GM23338 (cell line): Measurements from ENCODE around the gene HIVEP2.

ENCODE experiments used
- CREB1 ChIP-seq: fragments of 250-450 bp; sonication (Bioruptor Pico); IDR thresholded peaks from 2 replicates; pipeline ENCODE4 v1.5.0; 2020; ENCODE audit warnings: low read depth, mild to moderate bottlenecking, moderate library complexity
- CTCF ChIP-seq, 2 experiments: fragments of 200-600 bp in 1 of 2; sonication (generic) in 1 of 2; conservative IDR thresholded peaks; 2 replicates each; pipeline versions ENCODE4 v1.5.1 to v1.6.1; 2016 to 2017; ENCODE audit warnings: antibody characterized with exemption in 2 of 2, low read depth in 2 of 2, mild to moderate bottlenecking in 2 of 2, moderate library complexity in 1 of 2
- ETS1 ChIP-seq: IDR thresholded peaks from 2 replicates; pipeline ENCODE4 v1.6.1; 2016; ENCODE audit warnings: antibody characterized with exemption
- EZH2 ChIP-seq: fragments of 200-600 bp; sonication (generic); IDR thresholded peaks from one replicate; pipeline ENCODE4 v1.8.0; 2017; ENCODE audit warnings: antibody characterized with exemption, mild to moderate bottlenecking, low read depth; ENCODE audit not compliant: unreplicated experiment
- EZH2phosphoT487 ChIP-seq: fragments of 200-600 bp; sonication (generic); IDR thresholded peaks from one replicate; pipeline ENCODE4 v1.8.1; 2018; ENCODE audit warnings: antibody characterized with exemption; ENCODE audit not compliant: unreplicated experiment
- JUNB ChIP-seq: IDR thresholded peaks from one replicate; pipeline ENCODE4 v1.6.1; 2016; ENCODE audit warnings: antibody characterized with exemption; ENCODE audit not compliant: unreplicated experiment
- NANOG ChIP-seq: IDR thresholded peaks from 2 replicates; pipeline ENCODE4 v1.6.1; 2016; ENCODE audit warnings: antibody characterized with exemption, borderline replicate concordance
- POLR2AphosphoS5 ChIP-seq: IDR thresholded peaks from 2 replicates; pipeline ENCODE4 v1.6.1; 2016; ENCODE audit warnings: antibody characterized with exemption, low read depth
- REST ChIP-seq: IDR thresholded peaks from one replicate; pipeline ENCODE4 v1.6.1; 2018; ENCODE audit warnings: antibody characterized with exemption; ENCODE audit not compliant: unreplicated experiment
- STAT1 ChIP-seq: IDR thresholded peaks from one replicate; pipeline ENCODE4 v1.6.1; 2016; ENCODE audit warnings: antibody characterized with exemption; ENCODE audit not compliant: unreplicated experiment
- ZNF114 ChIP-seq: fragments of 250-450 bp; sonication (Bioruptor Pico); IDR thresholded peaks from 2 replicates; pipeline ENCODE4 v1.5.0; 2020; ENCODE audit warnings: mild to moderate bottlenecking, moderate library complexity
- ZNF331 ChIP-seq: fragments of 250-450 bp; sonication (Bioruptor Pico); IDR thresholded peaks from 2 replicates; pipeline ENCODE4 v1.5.0; 2020; ENCODE audit warnings: low read depth, mild to moderate bottlenecking, moderate library complexity

GRCh38 chr6:142878407-142878806 lies 66.6 kb downstream of the HIVEP2 start:
- TF ChIP-seq CTCF (conservative IDR thresholded peaks at IDR 0.05; ENCODE audit: low read depth in 2 of 2), result no peak
- no peak for TF ChIP-seq EZH2phosphoT487
- no peak for TF ChIP-seq EZH2
- TF ChIP-seq POLR2AphosphoS5, result no peak
- no peak for TF ChIP-seq CREB1 (CRISPR knock-in tag)
- no peak for TF ChIP-seq STAT1
- TF ChIP-seq REST, result no peak
- no peak for TF ChIP-seq JUNB
- TF ChIP-seq ETS1, result no peak
- TF ChIP-seq ZNF114 (CRISPR knock-in tag), result no peak
- no peak for TF ChIP-seq ZNF331 (CRISPR knock-in tag)
- no peak for TF ChIP-seq NANOG
